Limb (tissue), 2 donors: ENCODE data around the gene MTG1.

Experiments
- DNase-seq, 2 donors: peaks; one replicate each; pipeline ENCODE4 v3.0.0-alpha.2; 2016; ENCODE audit errors: extremely low spot score in 2 of 2

Gene MTG1, protein sequence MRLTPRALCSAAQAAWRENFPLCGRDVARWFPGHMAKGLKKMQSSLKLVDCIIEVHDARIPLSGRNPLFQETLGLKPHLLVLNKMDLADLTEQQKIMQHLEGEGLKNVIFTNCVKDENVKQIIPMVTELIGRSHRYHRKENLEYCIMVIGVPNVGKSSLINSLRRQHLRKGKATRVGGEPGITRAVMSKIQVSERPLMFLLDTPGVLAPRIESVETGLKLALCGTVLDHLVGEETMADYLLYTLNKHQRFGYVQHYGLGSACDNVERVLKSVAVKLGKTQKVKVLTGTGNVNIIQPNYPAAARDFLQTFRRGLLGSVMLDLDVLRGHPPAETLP

DNA sequence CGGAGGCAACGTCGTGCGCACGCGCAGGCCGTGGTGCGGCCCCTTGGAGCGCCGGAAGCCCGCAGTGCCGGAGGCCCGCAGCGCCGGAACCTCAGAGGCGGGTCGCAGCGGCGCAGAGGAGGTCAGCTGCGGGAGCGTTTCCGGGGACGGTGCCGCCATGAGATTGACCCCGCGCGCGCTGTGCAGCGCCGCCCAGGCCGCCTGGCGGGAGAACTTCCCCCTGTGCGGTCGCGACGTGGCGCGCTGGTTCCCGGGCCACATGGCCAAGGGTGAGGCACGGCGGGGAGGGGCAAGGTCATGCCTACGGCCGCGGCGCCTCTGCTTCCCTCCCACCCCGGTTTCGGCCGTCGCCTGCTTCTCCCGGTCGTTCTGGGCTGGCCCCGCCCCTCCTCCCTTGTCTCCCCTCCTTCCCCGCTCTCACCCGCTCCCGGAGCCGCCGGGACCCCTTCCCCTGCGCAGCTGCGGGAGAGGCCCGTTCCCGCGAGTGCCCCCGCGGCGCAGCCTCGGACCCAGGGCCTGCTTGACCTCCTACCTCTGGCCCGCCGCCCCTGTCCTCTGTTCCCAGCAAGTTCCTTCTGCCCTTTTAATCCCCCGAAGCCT is at the start of gene MTG1:
MTG1 (plus strand) TSS at position 94 of the 600 bp plus-strand sequence; CDS start at position 158, 64 bp downstream.
- peak; percentile 94 to 97 for DNase-seq

GRCh38 chr10:133344236-133344635 is 49.7 kb upstream of the MTG1 start:
- no peak for DNase-seq

- DNase-seq: no peak
These were observed 47.5 kb upstream of the MTG1 start for GRCh38 chr10:133346413-133346812.

DNA sequence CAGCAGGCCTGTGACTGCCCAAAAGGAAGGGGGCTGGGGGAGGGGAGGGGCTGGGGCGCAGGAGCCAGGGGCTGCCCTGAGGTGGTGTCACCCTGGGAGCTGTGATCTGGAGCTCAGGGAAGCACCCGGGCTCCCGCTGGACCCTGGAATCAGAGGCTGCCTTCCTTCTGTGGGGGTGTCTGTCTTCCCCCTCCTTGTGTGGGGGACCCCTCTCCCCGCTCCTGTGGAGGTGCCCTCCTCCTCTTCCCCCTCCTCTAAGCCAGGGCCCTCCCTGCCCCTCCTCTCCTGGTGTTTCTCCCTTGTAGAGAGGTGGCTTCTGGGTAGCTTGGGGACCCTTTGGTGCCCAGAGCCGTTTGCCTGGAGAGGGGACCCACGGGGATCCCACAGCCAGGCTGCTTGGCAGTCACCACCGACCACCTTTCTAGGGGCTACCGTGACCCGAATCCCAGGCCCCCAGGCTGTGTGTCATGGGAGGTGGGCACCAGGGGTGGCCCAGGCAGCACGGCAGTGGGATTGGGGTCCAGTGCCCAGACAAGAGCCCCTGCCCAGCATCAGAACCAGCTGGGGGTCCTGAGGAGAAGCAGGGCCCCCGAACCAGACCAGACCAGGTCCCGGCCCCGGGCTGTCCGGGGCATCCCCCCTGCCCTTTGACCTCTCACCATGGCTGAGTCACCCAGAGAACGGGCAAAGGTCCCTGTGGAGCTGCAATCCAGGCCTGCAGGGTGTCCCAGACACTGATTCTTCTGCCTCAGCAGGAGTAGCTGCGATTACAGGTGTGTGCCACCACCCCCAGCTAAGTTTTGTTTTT is 46.0 kb upstream of the MTG1 start:
- no peak for DNase-seq

- no peak for DNase-seq
These were observed 44.8 kb upstream of the MTG1 start for GRCh38 chr10:133349160-133349568.

DNA sequence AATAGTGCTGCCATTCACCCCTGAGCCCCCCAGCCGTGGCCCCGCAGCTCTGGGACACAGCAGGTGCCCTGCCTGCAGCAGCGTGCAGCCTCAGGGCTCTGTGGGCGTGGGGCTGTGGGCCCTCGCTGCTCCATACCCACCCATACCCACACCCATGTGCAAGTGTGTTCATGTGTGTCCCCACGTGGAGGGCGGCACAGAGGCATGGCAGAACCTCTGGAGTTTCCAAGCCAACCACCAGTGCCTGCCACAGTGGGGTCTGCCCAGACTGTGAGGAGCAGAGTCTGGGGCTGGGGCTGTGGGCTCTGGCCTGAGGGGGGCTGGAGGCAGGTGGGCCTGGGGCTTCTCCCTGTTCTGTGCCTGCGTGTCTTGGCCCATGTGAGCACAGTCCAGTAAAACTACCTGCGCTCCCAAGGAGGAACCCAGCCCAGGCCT is 44.4 kb upstream of the MTG1 start:
- DNase-seq: no peak

GRCh38 chr10:133350283-133350949 is 43.5 kb upstream of the MTG1 start:
- DNase-seq: no peak

DNA sequence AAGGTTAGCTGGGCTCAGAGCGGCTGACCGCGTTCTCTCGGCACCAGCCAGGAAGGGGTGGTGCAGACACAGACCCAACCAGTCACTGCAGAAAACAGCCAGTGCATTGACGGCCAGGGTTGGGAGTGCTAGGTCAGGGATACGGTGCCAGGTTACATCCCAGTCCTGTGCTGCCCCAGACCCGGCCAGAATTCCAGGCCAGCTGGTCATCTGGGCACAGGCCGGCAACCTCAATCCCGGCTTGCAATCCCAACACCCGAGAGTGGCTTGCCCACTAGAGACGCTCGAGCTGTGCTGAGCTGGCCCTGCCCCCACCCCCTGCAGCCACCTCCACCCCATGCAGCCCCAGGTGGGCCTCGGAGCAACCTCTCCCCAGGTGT is 43.0 kb upstream of the MTG1 start:
- no peak for DNase-seq

DNA sequence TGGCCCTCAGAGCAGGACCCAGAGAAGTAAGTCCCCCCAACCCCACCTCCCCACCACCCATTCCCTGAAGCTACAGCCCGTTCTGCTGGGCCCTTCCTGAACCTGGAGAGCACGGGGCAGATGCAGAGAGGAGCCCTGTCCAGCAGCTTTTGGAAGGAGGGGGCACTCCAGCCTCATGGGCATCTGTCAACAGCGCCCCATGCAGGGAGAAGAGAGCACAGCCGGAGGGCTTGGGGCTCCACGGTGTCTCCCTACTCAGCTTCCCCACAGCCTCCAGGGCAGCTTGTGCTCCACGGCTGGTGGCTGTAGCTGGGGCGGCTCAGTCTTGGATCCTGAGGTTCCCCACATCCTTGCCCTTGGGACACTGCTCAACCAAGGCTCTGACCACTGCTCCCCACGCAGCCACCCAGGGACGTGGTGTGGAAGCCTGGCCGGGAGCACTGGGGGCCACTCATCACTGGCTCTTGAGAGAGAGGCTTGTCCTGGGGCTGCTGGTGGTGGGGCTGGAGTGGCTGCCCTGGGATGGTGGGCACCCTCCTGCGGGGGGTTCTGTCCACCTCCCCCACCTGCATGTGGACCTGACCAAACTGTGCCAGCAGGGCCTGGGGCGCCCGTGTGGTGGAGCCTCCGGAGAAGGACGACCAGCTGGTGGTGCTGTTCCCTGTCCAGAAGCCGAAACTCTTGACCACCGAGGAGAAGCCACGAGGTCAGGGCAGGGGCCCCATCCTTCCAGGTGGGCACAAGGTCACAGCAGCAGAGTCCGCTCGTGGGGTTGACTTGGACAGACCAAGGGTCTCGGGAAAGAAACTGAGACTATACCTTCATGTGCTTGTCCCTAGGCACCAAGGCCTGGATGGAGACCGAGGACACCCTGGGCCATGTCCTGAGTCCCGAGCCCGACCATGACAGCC is 42.3 kb upstream of the MTG1 start:
- no peak for DNase-seq

- no peak for DNase-seq
These were observed 40.6 kb upstream of the MTG1 start for GRCh38 chr10:133353202-133353959.

- no peak for DNase-seq
These were observed 39.9 kb upstream of the MTG1 start for GRCh38 chr10:133353988-133354605.

DNA sequence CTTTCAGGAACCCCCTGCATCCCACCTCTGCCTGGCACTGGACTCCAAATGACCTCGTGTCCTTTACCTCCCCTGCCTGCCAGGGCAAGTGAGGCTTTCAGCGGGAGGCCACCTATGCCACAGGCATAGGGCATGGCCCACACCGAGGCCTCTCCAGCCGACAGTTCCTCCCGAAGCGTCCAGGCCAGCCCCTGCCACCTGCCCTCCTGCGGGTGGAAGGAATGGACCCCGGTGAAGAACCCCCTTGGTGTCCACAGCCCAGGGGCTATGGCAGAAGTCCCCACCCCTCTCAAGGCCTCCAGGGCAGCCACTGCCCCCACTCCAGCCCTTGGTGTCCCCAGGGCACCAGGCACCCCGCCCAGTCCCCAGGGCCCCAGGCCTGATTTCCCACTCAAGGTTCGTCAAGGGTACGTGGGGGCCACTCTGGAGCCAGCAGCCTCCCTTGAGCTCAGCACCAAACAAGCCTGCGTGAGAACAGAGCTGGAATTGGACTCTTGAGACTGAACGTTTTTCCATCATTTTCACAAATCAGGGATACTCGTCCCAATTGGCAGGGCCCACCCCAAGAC is 39.2 kb upstream of the MTG1 start:
- DNase-seq: no peak

DNA sequence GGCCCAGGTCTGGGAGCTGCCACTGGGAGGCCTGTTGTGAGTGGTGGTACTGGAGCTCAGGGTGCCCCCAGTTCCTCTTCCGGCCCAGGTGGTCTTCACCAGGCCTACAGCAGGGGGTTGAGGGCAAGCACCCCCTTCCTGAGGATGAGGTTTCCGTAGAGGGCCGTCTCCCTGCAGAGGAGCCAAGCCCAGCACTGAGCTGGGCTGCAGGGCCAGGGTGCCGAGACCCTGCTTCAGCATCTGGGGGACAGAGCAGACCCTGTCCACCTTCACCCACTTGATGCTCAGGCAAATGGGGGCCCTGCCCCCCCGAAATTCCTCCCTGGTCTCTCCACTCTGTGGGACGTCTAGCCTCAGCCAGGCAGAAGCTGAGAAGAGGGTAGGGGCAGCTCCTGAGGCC is 38.7 kb upstream of the MTG1 start:
- DNase-seq: no peak

GRCh38 chr10:133355991-133356390 is 38.0 kb upstream of the MTG1 start:
- DNase-seq: no peak

DNA sequence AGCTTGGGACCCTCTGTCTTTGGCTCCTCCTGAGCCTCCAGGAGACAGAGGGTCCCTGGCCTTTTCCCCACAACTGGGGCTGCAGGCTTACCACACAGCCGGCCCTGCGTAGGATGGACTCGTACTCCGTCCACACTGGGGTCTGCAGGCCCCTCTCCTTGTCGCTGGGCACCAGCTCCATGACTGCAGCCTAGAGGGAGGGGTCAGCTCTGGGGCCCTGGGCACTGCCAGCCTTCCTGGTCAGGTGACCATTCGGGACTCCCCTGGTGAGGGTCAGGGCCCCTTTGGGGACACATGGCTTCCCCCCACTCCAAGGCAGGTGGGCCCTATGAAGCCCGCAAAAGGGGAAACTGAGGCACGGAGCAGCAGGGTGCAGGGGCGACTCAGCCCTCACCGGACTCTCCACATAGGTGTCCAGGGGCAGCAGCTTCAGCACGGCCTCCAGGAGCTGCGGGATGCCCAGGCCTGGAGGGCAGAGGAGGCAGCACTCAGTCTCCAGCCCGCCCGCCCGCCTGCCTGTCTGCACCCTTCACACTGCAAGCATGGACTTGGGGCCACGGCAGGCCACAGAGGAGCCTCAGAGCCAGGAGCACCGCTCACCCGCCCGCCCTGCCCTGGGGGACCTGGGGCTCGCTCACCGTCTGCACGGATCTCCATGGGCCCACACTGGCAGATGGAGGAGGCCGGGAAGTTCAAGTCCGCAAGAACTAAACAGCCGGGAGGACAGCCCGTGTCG is 37.2 kb upstream of the MTG1 start:
- DNase-seq: no peak

DNA sequence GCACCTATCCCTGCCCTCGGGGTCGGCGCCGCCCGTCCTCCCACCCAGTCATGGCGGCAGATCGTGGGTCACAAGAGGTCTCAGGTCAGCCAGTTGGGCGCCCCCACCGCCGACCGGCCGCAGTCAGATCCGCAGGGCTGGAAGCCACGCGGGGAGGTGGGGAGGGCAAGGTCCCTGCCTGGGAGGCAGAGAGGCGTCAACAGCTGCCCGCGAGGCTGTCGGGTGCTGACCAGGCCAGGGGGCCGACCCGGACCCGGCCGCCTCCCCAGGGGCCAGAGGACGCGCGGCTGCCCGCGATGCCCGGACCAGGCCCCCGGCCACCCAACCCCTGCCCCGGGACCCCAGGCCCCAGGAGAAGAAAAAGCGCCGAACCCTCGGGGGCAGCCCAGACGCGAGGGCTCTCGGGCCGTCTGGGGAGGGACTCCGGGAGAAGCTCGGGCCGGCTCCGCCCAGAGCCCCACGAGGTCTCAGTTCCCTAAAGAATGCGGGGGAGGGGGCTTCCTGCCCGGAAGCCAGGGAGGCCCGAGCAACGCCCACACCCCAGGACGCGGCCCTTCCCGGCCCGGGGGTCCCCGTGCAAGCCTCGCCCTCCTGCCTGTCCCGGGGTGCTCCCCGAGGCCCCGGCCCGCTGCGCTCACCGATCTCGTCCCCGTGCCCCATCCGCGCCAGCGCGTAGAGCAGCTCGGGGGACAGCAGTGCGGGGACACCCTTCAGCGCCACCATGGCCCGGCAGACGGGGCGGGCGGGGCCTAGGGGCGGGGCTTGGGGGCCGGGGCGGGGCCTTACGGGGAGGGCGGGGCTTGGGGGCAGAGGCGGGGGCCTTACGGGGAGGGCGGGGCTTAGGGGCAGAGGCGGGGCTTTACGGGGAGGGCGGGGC is 36.4 kb upstream of the MTG1 start, which contains the start of gene FUOM:
FUOM (minus strand) TSS at position 735 of the 877 bp plus-strand sequence; CDS start at position 723, 12 bp downstream.
- DNase-seq: peak; percentile 40 to 79

GRCh38 chr10:133358162-133358924 is 35.6 kb upstream of the MTG1 start:
- DNase-seq: no peak
